Astrocyte (in vitro differentiated cells and primary cell): ENCODE results near the gene CLK2. TPM values are rescaled to one million over a fixed set of nuclear protein-coding genes. Genes with fewer than 3 reads are reported as not detected.

Experiments used
- DNase-seq: peaks from one replicate; pipeline ENCODE4 v3.0.0-alpha.2; 2010; ENCODE audit warnings: low read depth
- FAIRE-seq: peaks from 2 replicates; lab custom pipeline; 2011; peaks lifted over from hg19 to GRCh38; lab: Jason Lieb, UNC
- H2AFZ ChIP-seq: 2 replicates; pipeline ENCODE4 v1.6.0; 2012; ENCODE audit warnings: low read depth, low read length, inconsistent platforms
- H3K27ac ChIP-seq: 2 replicates; pipeline ENCODE4 v1.5.1; 2011; ENCODE audit warnings: low read depth, low read length, inconsistent platforms
- H3K27me3 ChIP-seq: 2 replicates; pipeline ENCODE4 v1.6.0; 2011; ENCODE audit warnings: low read length, inconsistent platforms; ENCODE audit not compliant: insufficient read depth
- H3K36me3 ChIP-seq: 2 replicates; pipeline ENCODE4 v1.5.1; 2011; ENCODE audit warnings: low read length, inconsistent platforms; ENCODE audit not compliant: insufficient read depth
- H3K4me1 ChIP-seq: 2 replicates; pipeline ENCODE4 v1.5.1; 2011; ENCODE audit warnings: low read length, inconsistent platforms; ENCODE audit not compliant: insufficient read depth
- H3K4me2 ChIP-seq: 2 replicates; pipeline ENCODE4 v1.6.0; 2012; ENCODE audit warnings: low read length, inconsistent platforms
- H3K4me3 ChIP-seq: 2 replicates; pipeline ENCODE4 v1.5.1; 2011; ENCODE audit warnings: low read depth, mild to moderate bottlenecking, low read length, inconsistent platforms; ENCODE audit not compliant: insufficient read depth
- H3K79me2 ChIP-seq: 2 replicates; pipeline ENCODE4 v1.6.0; 2012; ENCODE audit warnings: mild to moderate bottlenecking, low read length, inconsistent platforms; ENCODE audit not compliant: insufficient read depth
- H3K9ac ChIP-seq: 2 replicates; pipeline ENCODE4 v1.6.0; 2012; ENCODE audit warnings: mild to moderate bottlenecking, low read length, inconsistent platforms
- H3K9me3 ChIP-seq: 2 replicates; pipeline ENCODE4 v1.5.1; 2012; ENCODE audit warnings: low read depth, mild to moderate bottlenecking, low read length, inconsistent platforms; ENCODE audit not compliant: insufficient read depth
- H4K20me1 ChIP-seq: 2 replicates; pipeline ENCODE4 v1.6.0; 2012; ENCODE audit warnings: low read length, inconsistent platforms; ENCODE audit not compliant: insufficient read depth
- H3K27ac Mint-ChIP-seq: one replicate; pipeline ENCODE4 v1.8.0; 2021; ENCODE audit warnings: mild to moderate bottlenecking, mixed read lengths; ENCODE audit not compliant: unreplicated experiment
- H3K27me3 Mint-ChIP-seq: one replicate; pipeline ENCODE4 v1.8.0; 2021; ENCODE audit warnings: low read depth, mixed read lengths; ENCODE audit not compliant: unreplicated experiment
- H3K36me3 Mint-ChIP-seq: one replicate; pipeline ENCODE4 v1.8.0; 2021; ENCODE audit warnings: low read depth, mixed read lengths; ENCODE audit not compliant: unreplicated experiment
- H3K4me1 Mint-ChIP-seq: one replicate; pipeline ENCODE4 v1.8.0; 2021; ENCODE audit warnings: low read depth, mixed read lengths; ENCODE audit not compliant: unreplicated experiment
- H3K4me3 Mint-ChIP-seq: one replicate; pipeline ENCODE4 v1.8.0; 2021; ENCODE audit warnings: mild to moderate bottlenecking, moderate library complexity, mixed read lengths; ENCODE audit not compliant: unreplicated experiment
- H3K9me3 Mint-ChIP-seq: one replicate; pipeline ENCODE4 v1.8.0; 2021; ENCODE audit warnings: mild to moderate bottlenecking, mixed read lengths; ENCODE audit not compliant: unreplicated experiment
- CTCF ChIP-seq: IDR thresholded peaks from 2 replicates; pipeline ENCODE4 v1.5.1; 2011; ENCODE audit warnings: low read depth, mild to moderate bottlenecking, inconsistent platforms, low read length, moderate library complexity; ENCODE audit not compliant: insufficient read depth
- EZH2 ChIP-seq: IDR thresholded peaks from 2 replicates; pipeline ENCODE4 v1.6.1; 2012; ENCODE audit warnings: mild to moderate bottlenecking, low read length, inconsistent platforms; ENCODE audit not compliant: insufficient read depth
- total RNA-seq: library from RNA; stranded (reverse); gene quantifications from 2 replicates; pipeline ENCODE4 v1.2.1, GENCODE V29; 2021

CLK2 gene
- total RNA-seq, 1 donor from 2014 or later, result 31.7 TPM

- no peak overlapping the region for H3K9ac ChIP-seq
- no peak for TF ChIP-seq CTCF
- no peak for TF ChIP-seq EZH2
- Mint-ChIP-seq H3K27me3 (no peaks in the 10 kb centered on the region), H3K27ac (peak overlapping the region; percentile 47), H3K4me1 (peaks cover 13% of the 10 kb centered on the region), H3K4me3 (no peak overlapping the region), H3K36me3 (peaks cover 23% of the 10 kb centered on the region), H3K9me3 (no peaks in the 10 kb centered on the region)
- H3K4me1 ChIP-seq, result peaks cover 12% of the 10 kb centered on the region
- H3K27ac ChIP-seq, result no peak overlapping the region
- H3K36me3 ChIP-seq, result peaks cover 60% of the 10 kb centered on the region
- DNase-seq, result no peak
- H3K9me3 ChIP-seq, result no peaks in the 10 kb centered on the region
- no peaks in the 10 kb centered on the region for H3K27me3 ChIP-seq
- no peak overlapping the region for H3K4me2 ChIP-seq
- H4K20me1 ChIP-seq, result peaks cover 51% of the 10 kb centered on the region
- H2AFZ ChIP-seq, result no peak overlapping the region
- FAIRE-seq, result no peak
- no peak overlapping the region for H3K4me3 ChIP-seq
- peaks cover 51% of the 10 kb centered on the region for H3K79me2 ChIP-seq
Measured at GRCh38 chr1:155269381-155269780, 3.9 kb downstream of the CLK2 start.

DNA sequence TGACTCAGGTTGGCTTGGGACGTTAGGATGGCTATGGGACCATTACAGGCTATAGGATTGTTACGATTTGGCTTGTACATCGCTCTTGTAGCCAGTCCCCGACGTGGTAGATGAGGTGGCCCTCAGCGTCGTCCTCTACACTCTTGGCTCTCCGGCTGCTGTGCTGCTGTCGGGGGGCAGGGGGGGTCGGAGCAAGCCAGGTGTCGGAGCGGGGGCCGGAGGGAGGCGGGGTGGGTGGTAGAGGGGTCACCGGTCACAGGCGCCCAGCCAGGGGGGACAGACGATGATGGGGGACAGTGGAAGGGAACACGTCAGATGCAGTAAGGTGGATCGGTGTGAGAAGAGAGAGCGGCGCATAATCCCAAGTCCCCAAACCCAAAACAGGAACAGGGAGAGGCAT lies 4.7 kb downstream of the CLK2 start:
- H3K36me3 Mint-ChIP-seq, result peaks cover 27% of the 10 kb centered on the region

More for the DNA sequence above, 4.7 kb downstream of the CLK2 start:
- no peak for TF ChIP-seq CTCF
- TF ChIP-seq EZH2, result no peak
- H3K27me3 ChIP-seq, result no peaks in the 10 kb centered on the region
- H3K9me3 ChIP-seq, result no peaks in the 10 kb centered on the region
- FAIRE-seq, result no peak
- H3K9me3 Mint-ChIP-seq, result no peaks in the 10 kb centered on the region
- no peak overlapping the region for H2AFZ ChIP-seq
- H3K27ac Mint-ChIP-seq, result no peak overlapping the region
- H3K4me3 Mint-ChIP-seq, result peak overlapping the region; percentile 34
- no peaks in the 10 kb centered on the region for H3K27me3 Mint-ChIP-seq
- peaks cover 13% of the 10 kb centered on the region for H3K4me1 Mint-ChIP-seq
- H3K36me3 ChIP-seq, result peaks cover 67% of the 10 kb centered on the region
- DNase-seq, result no peak
- H4K20me1 ChIP-seq, result peaks cover 51% of the 10 kb centered on the region
- H3K4me2 ChIP-seq, result no peak overlapping the region
- H3K9ac ChIP-seq, result no peak overlapping the region
- H3K4me3 ChIP-seq, result no peak overlapping the region
- peaks cover 9% of the 10 kb centered on the region for H3K4me1 ChIP-seq
- H3K79me2 ChIP-seq, result peaks cover 50% of the 10 kb centered on the region
- no peak overlapping the region for H3K27ac ChIP-seq
